K562 (cell line): ENCODE results near the gene CCDC85B. TPM values are rescaled to one million over a fixed set of nuclear protein-coding genes. Genes with fewer than 3 reads are reported as not detected.

Source experiments
- ATF7 ChIP-seq: fragments of 450-650 bp; IDR thresholded peaks from 2 replicates; pipeline ENCODE4 v1.7.1; 2014; ENCODE audit warnings: mild to moderate bottlenecking, moderate library complexity
- CEBPB ChIP-seq: fragments of 450-650 bp; IDR thresholded peaks from 2 replicates; pipeline ENCODE4 v1.6.1; 2016; ENCODE audit warnings: missing genetic modification characterization, missing compliant biosample characterization
- CEBPG ChIP-seq, 3 experiments: fragments of 200-800 bp in 1 of 3; sonication (Bioruptor generic) in 1 of 3; sonication (generic) in 1 of 3; formaldehyde crosslinking in 1 of 3; IDR thresholded peaks in 2 of 3; conservative IDR thresholded peaks in 1 of 3; 2 replicates each; pipeline versions ENCODE4 v1.6.1 to v1.8.0; 2016 to 2022; ENCODE audit warnings: missing compliant biosample characterization in 2 of 3, missing genetic modification characterization in 2 of 3, mild to moderate bottlenecking in 1 of 3, missing genetic modification reagents in 1 of 3
- ESRRA ChIP-seq: fragments of 450-650 bp; IDR thresholded peaks from 2 replicates; pipeline ENCODE4 v1.6.1; 2014; ENCODE audit warnings: low read depth, mild to moderate bottlenecking, moderate library complexity, borderline replicate concordance
- HIVEP1 ChIP-seq: fragments of 250-450 bp; sonication (Bioruptor Pico); IDR thresholded peaks from 2 replicates; pipeline ENCODE4 v1.4.0; 2020; ENCODE audit warnings: mild to moderate bottlenecking
- LCOR ChIP-seq: sonication (generic); formaldehyde crosslinking; IDR thresholded peaks from 2 replicates; pipeline ENCODE4 v1.8.0; 2022; ENCODE audit warnings: mild to moderate bottlenecking, missing genetic modification reagents
- MAZ ChIP-seq, 2 experiments: fragments of 450-650 bp in 1 of 2; sonication (generic) in 1 of 2; formaldehyde crosslinking; IDR thresholded peaks in 1 of 2; conservative IDR thresholded peaks in 1 of 2; 2 replicates each; pipeline versions ENCODE4 v1.4.0 to v1.5.0; 2020; ENCODE audit warnings: mild to moderate bottlenecking in 1 of 2, missing genetic modification reagents in 1 of 2
- MCM3 ChIP-seq: fragments of 450-650 bp; IDR thresholded peaks from 2 replicates; pipeline ENCODE4 v1.6.1; 2016
- NFIX ChIP-seq: fragments of 250-450 bp; sonication (Bioruptor Pico); IDR thresholded peaks from 2 replicates; pipeline ENCODE4 v1.4.0; 2020; ENCODE audit warnings: low read depth, mild to moderate bottlenecking, moderate library complexity
- NRF1 ChIP-seq, 2 experiments: fragments of 450-650 bp; IDR thresholded peaks in 1 of 2; conservative IDR thresholded peaks in 1 of 2; 2 replicates each; pipeline ENCODE4 v1.6.1; 2014; ENCODE audit warnings: mild to moderate bottlenecking in 2 of 2
- PRPF4 ChIP-seq: fragments of 200-400 bp; formaldehyde crosslinking; IDR thresholded peaks from one replicate; pipeline ENCODE4 v1.6.1; 2017; ENCODE audit warnings: low read length, low read depth, mild to moderate bottlenecking; ENCODE audit not compliant: insufficient read depth, poor library complexity, severe bottlenecking
- PTBP1 ChIP-seq: fragments of 200-400 bp; formaldehyde crosslinking; IDR thresholded peaks from 2 replicates; pipeline ENCODE4 v1.6.1; 2017; ENCODE audit warnings: low read depth, low read length
- PTRF ChIP-seq: fragments of 450-650 bp; IDR thresholded peaks from 2 replicates; pipeline ENCODE4 v1.6.1; 2016; ENCODE audit warnings: mild to moderate bottlenecking, missing genetic modification characterization, missing compliant biosample characterization
- RFX1 ChIP-seq: fragments of 450-650 bp; IDR thresholded peaks from 2 replicates; pipeline ENCODE4 v1.6.1; 2016; ENCODE audit warnings: mild to moderate bottlenecking, moderate library complexity
- SMAD4 ChIP-seq: fragments of 250-450 bp; sonication (Bioruptor Pico); conservative IDR thresholded peaks from 2 replicates; pipeline ENCODE4 v1.8.0; 2021; ENCODE audit warnings: inconsistent platforms, mild to moderate bottlenecking, moderate library complexity
- SP1 ChIP-seq: sonication (generic); formaldehyde crosslinking; IDR thresholded peaks from 2 replicates; pipeline ENCODE4 v1.8.1; 2022; ENCODE audit warnings: mild to moderate bottlenecking, missing genetic modification reagents
- TAF9B ChIP-seq: fragments of 450-650 bp; IDR thresholded peaks from 2 replicates; pipeline ENCODE4 v1.6.1; 2018; ENCODE audit warnings: mild to moderate bottlenecking; ENCODE audit not compliant: partially characterized antibody
- TRIM28 ChIP-seq: fragments of 450-650 bp; IDR thresholded peaks from 2 replicates; pipeline ENCODE4 v1.6.1; 2017
- ZNF217 ChIP-seq: sonication (generic); formaldehyde crosslinking; IDR thresholded peaks from 2 replicates; pipeline ENCODE4 v1.8.0; 2022; ENCODE audit warnings: mild to moderate bottlenecking, missing genetic modification reagents
- ZNF449 ChIP-seq: fragments of 250-450 bp; sonication (Bioruptor Pico); IDR thresholded peaks from 2 replicates; pipeline ENCODE4 v1.8.0; 2022; ENCODE audit warnings: moderate library complexity, mild to moderate bottlenecking, inconsistent platforms
- ZNF584 ChIP-seq: fragments of 200-800 bp; sonication (Bioruptor generic); IDR thresholded peaks from 2 replicates; pipeline ENCODE4 v1.6.1; 2016; ENCODE audit warnings: low read depth, mild to moderate bottlenecking, missing genetic modification characterization, missing compliant biosample characterization
- ZNF76 ChIP-seq: fragments of 250-450 bp; sonication (Bioruptor Pico); IDR thresholded peaks from 2 replicates; pipeline ENCODE4 v1.4.0; 2020; ENCODE audit warnings: mild to moderate bottlenecking, moderate library complexity, borderline replicate concordance
- polyA plus RNA-seq, 8 experiments: library from polyadenylated mRNA; depleted of rRNA in 4 of 8; stranded (reverse) in 5 of 8; unstranded in 3 of 8; fragments of >200 nt; fragmentation: Nextera tagmentation in 2 of 8; fragmentation: Illumina TruSeq in 1 of 8; extraction: Ambion mirVana in 2 of 8; extraction: Trizol in 1 of 8; gene quantifications; 2 replicates each; pipeline versions ENCODE4 v1.2.1 to v1.2.3, GENCODE V29; 2011 to 2014; ENCODE audit warnings: inconsistent platforms in 1 of 8, missing spikeins in 1 of 8
- total RNA-seq, 7 experiments: library from RNA; depleted of rRNA in 6 of 7; stranded (reverse); fragments of >200 nt in 6 of 7; fragmentation: Illumina TruSeq in 2 of 7; extraction: Trizol in 2 of 7; gene quantifications; 2 replicates each; pipeline versions ENCODE4 v1.2.1 to v1.2.3, GENCODE V29; 2011 to 2021; ENCODE audit warnings: low replicate concordance in 1 of 7
- TF ChIP-seq, protein P1 (sequence below): fragments of 250-450 bp; sonication (Bioruptor Pico); IDR thresholded peaks from 2 replicates; pipeline ENCODE4 v1.8.0; 2022; ENCODE audit warnings: inconsistent platforms, mild to moderate bottlenecking, moderate library complexity, borderline replicate concordance
- TF ChIP-seq, protein P2 (sequence below): fragments of 450-650 bp; conservative IDR thresholded peaks from 2 replicates; pipeline ENCODE4 v1.6.1; 2016; ENCODE audit warnings: missing genetic modification characterization, low read depth, mild to moderate bottlenecking, control low read depth, missing compliant biosample characterization

The CCDC85B gene
- total and polyA plus RNA-seq, 9 of the 15 experiments (the other 6 are each of a cell fraction or from before 2014, with no cell fraction given) = 0.14 to 138 (median 6.2) TPM

DNA sequence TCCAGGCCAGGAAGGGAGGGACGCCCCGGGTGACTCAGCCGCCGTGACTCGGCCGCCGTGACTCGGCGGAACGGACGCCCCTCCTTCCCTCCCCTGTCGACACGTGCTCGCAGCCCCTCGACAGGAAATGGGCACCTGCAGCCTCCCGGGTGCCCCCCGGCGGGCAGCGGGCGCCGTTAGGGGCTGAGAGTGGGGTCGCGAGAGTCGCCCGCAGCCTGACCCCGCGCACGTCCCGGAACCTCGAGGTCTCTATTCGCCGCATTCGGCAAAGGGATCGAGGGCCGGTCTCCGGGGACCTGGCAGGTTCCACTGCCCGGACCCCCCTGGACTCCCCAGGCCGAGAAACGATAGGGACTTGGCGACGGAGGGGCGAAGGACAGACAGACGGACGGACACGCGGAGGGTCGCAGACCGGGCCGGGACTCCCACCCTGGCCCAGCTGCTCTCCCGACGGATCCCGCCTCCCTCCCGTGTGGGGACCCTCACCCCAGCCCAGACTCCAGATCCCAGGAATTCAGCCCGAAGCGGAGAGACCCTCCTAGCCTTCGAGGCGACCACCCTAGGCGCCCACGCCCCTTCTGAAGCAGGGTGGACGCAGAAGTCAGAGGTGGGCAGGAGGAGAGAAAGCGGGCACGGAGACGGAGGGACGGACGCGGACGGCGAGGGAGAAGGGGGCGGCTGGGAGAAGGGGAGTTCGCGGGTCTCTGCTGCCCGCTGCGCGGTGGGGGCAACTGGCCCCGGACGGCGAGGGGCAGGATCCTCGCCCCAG, 9.1 kb downstream of the CCDC85B start (continued):
- peak in 1 of 2 experiments; percentile 35; a peak in 1 of 4 replicates for TF ChIP-seq NRF1 (conservative IDR thresholded peaks at IDR 0.05 in 1 of 2, IDR thresholded peaks at IDR 0.05 in 1 of 2)
- peak; percentile 99 for TF ChIP-seq PRPF4
- no peak for TF ChIP-seq ZNF76
- TF ChIP-seq, protein P1, sequence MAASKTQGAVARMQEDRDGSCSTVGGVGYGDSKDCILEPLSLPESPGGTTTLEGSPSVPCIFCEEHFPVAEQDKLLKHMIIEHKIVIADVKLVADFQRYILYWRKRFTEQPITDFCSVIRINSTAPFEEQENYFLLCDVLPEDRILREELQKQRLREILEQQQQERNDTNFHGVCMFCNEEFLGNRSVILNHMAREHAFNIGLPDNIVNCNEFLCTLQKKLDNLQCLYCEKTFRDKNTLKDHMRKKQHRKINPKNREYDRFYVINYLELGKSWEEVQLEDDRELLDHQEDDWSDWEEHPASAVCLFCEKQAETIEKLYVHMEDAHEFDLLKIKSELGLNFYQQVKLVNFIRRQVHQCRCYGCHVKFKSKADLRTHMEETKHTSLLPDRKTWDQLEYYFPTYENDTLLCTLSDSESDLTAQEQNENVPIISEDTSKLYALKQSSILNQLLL (CRISPR knock-in tag) = no peak
- 0 out of 2 replicates have a peak, but pooled peaks have one; percentile 12 for TF ChIP-seq TRIM28
- TF ChIP-seq MCM3 = no peak
- no peak for TF ChIP-seq CEBPB (tag)
- TF ChIP-seq ZNF217 = no peak
- TF ChIP-seq SMAD4 (CRISPR knock-in tag) = peak; percentile 69; the same call in 1 of the 2 replicates
- no peak for TF ChIP-seq HIVEP1
- TF ChIP-seq RFX1 = no peak
- TF ChIP-seq, protein P2, sequence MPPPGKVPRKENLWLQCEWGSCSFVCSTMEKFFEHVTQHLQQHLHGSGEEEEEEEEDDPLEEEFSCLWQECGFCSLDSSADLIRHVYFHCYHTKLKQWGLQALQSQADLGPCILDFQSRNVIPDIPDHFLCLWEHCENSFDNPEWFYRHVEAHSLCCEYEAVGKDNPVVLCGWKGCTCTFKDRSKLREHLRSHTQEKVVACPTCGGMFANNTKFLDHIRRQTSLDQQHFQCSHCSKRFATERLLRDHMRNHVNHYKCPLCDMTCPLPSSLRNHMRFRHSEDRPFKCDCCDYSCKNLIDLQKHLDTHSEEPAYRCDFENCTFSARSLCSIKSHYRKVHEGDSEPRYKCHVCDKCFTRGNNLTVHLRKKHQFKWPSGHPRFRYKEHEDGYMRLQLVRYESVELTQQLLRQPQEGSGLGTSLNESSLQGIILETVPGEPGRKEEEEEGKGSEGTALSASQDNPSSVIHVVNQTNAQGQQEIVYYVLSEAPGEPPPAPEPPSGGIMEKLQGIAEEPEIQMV (tag) = no peak
- TF ChIP-seq NFIX (CRISPR knock-in tag) = no peak
- peak; percentile 80 to 87 for TF ChIP-seq MAZ (CRISPR knock-in tag; conservative IDR thresholded peaks at IDR 0.05 in 1 of 2, IDR thresholded peaks at IDR 0.05 in 1 of 2)
- TF ChIP-seq PTRF (tag) = no peak
- TF ChIP-seq ZNF449 (CRISPR knock-in tag) = 0 out of 2 replicates have a peak, but pooled peaks have one; percentile 37
- peak; percentile 65 for TF ChIP-seq ESRRA
- TF ChIP-seq PTBP1 = peak; percentile 87
- TF ChIP-seq LCOR (CRISPR knock-in tag) = peak; percentile 74; the same call in 1 of the 2 replicates
- TF ChIP-seq CEBPG (CRISPR knock-in tag; IDR thresholded peaks at IDR 0.05) = no peak
- TF ChIP-seq CEBPG (tag; conservative IDR thresholded peaks at IDR 0.05 in 1 of 2, IDR thresholded peaks at IDR 0.05 in 1 of 2) = no peak
- peak; percentile 74 for TF ChIP-seq SP1
- no peak for TF ChIP-seq ZNF584 (CRISPR knock-in tag)
- peak; percentile 86 for TF ChIP-seq TAF9B
- peak; percentile 84 for TF ChIP-seq ATF7
